LHCN-M2 (cell line): Measurements from ENCODE around the gene UGT1A3. TPM values are rescaled to one million over a fixed set of nuclear protein-coding genes. Genes with fewer than 3 reads are reported as not detected.

ENCODE experiments used
- DNase-seq: peaks from one replicate; pipeline ENCODE4 v3.0.0-alpha.2; 2012; ENCODE audit warnings: low read depth
- total RNA-seq: library from RNA; depleted of rRNA; stranded (reverse); fragments of >200 nt; gene quantifications from 2 replicates; pipeline ENCODE4 v1.2.3, GENCODE V29; 2014

The UGT1A3 gene
- total RNA-seq, 1 experiment from 2014 or later: not detected

DNA sequence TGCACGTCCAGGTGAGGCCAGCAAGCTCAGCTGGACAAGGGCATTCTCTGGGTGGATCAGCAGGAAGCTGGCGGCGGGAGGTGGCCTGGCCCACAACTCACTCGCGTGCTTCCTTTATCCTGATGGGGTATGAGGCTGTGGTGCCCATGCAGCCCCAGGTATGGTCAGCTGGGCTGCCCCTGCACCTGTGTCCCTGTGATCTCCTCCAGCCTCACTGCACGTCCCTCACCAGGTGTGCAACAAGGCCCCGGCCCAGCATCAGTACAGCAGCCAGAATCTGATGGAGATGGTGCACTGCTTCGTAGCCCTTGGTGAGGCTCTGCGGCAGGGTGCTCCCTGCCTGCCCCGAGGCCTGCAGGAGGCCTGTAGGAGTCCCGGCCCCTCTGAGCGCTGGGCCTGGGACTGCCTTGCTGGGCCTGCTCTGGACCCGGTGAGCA, 66.9 kb downstream of the UGT1A3 start:
- DNase-seq: no peak

DNA sequence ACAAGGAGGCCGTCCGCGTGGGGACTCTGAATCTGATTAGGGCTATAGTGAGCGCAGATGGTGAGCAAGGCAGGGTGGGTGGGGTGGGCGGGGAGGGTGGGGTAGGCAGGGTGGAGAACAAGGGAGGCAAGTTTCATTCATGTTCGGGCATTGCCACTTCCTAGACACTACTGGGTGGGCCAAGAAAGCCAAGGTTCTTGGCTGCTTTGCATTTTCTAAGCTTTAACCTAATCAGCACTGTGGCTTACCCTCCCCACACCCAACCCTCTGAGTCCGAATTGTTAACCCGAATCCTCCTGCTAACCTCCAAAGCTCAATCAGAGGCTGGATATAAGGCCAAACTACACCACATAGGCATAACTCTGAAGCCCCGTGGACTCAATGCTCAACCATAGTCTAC, 67.4 kb downstream of the UGT1A3 start:
- DNase-seq: no peak

DNA sequence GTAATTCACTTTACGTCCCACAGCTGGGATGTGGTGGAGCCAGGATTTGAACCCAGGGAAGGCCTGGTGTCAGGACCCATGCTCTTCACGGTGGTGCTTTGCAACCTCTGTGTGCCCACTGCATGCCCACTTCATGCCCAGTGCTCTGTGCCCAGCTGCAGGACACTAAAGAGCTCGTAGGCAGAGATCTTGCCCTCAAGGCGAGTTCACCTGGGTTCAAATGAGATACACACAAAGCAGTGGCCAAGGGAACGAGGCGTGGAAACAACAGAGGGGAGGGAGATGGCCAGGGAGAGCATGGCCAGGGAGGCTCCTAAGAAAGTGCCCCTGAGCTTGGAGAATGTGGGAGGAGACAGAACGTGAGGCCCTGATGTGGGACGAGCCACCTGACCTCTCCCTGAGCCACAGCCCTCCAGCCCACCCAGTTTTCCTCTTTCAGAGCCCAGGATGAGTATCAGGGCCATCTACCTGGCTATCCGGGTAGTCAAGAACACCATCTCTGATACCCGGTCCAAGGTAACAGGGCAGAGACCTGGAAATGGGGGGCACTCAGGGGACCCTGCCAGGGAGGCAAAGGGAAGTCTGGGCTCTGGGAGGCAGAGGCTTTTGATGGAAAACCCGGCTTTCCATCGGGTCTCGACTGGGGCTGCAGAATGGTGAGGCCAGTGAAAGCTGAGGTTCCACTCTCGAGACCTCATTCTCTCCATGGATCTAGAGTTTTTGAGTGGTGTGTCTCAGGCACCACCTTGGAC, 69.7 kb downstream of the UGT1A3 start:
- no peak for DNase-seq

DNA sequence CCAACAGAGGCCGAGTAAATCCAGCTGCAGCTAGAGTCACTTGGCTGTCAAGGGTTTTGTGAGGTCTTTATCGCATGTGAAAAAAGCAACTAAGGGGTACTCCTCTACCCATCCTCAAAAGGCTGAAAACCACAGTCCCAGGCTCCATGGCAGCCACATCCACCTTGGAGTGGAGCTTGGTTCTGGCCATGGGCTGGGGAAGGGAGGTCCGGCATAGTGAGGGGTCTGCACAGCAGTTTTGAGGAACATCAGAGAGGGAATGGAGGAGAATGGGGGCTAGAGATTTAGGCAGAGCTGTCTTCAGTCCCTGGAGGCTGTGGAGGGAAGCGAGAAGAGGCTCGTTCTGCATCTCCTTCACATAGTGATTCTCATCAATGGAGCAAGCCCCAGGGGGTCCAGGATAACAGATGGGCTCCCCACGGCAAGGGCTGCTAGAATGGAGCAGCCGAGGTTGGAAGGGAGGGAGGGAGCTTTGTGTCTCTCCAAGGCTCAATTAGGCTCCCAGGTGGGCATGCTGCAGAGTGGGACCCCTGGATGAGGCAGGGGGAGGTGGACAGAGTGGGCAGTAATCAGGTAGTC, 70.3 kb downstream of the UGT1A3 start:
- no peak for DNase-seq

DNA sequence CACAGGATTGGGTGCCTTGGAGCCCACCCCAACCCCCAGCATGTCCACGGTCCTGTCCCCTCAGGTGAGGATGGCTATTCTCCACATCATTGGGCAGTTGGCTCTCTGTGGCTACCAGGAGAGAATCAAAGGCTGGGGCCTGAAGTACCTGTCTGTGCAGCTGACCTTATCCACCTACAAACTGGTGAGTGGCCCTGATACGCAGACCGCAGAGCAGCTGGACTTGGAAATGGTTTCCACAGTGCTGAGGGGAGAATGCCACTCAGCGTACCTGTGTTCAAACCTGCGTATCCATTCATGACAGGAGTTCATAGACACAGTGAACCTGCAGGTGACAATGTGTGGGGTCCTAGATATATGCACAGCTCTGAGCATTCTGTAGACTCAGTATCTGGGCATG, 70.9 kb downstream of the UGT1A3 start:
- no peak for DNase-seq

DNA sequence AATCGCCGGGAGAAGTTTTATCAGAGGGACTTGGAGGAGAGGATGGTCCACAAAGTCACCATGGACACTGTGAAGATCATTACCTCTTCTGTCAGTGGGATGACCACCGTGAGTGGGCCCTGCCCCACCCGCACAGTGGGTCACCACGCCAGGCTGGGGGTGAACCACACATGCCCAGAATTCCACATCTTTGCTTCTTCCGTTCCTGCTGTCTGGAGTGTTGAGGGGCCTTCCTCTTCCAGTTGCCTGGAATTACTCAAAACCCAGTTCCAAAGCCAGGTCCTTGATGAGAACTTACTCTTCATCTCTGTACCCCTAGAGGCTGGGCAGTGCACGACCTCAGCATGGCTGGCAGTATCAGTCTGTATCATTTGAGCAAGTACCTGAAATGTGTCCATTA, 71.4 kb downstream of the UGT1A3 start:
- no peak for DNase-seq

DNA sequence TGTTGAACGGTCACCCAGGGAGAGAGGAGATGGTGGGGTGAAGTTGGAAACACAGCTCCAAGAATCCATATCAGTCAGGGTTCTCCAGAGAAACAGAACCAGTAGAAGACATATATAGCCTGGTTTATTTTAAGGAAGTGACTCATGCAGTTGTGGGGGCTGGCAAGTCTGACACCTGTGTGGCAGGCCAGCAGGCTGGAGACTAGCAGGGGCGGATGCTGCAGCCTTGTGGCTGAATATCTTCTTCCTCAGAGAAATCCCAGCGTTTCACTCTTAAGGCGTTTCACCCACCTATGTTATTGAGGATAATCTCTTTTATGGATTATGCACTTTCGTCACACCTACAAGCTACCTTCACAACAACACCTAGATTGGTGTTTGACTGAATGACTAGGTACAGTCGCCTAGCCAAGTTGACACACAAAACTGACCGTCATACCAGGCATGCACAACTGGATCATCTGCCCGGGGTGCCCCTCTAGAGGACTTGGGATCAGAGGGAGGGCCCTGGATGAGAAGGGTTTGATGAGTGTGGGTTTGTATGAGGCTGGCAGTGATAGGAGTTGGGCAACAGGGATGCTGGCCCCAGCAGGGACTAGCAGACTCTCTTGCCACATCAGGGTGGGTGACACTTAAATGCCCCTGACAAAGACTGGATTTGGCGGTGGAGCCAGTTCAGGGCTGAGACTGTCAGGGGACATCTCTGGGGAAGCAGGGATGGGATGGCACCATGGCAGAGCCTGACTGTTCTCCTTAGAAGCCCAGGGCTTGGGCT, 72.7 kb downstream of the UGT1A3 start:
- no peak for DNase-seq

DNA sequence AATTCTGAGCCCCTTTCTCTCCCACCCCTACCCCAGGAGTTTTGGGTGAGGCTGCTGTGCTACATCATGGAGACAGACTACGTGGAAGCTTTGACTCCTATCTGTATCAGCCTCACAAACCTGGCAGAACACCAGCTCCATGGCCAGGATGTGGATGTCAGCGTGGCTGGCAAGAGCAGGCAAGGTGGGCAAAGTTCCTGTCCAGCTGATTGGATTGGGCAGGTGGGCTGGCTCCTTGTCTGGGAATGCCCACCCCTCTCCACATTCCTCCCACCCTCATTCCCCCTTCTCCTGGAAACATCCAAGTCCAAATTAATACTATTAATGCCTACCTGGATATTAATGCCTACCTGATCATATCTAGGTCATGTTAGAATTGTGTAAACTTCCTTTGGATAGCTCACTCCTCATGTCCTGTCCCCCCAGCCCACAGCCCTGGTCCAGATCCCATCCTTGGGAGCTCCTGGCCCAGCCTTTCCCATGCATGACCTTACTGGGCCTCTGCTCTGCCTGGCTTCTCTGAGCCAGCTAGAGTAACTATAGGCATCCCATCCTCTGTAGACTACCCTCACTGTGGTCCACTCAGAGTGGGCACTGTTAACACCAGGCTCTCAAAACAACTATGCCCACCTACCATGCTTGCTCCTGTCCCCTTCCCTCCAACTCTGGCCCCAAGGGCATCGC, 73.4 kb downstream of the UGT1A3 start:
- no peak for DNase-seq

DNA sequence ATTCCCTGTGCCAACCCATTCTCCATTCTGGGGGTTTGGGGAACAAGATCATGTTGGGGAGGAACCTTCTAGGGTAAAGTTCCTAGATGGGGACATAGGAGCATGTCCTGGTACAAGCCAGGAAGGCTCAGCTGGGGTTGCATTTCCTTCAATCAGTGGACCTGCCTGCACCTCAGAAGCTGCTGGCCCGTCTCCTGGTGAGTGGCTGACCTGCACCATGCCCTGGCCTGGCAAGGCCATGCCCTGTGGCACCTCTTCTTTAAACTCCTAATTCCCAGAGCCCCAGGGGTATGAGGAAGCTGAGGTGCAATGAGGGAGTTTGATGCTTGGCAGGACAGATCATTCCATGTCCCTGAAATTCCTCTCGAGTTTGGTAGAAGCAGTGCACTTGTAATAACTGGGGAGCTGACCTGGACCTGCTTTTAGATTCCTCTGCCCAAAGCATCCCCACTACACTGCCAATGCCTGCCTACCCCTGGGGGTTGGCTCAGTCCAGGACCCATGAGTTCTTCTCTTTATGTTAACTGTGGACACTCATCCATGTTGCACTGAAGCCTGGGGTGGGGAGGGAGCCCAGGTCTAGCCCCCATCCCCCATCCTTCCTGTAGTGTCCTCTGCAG, 74.6 kb downstream of the UGT1A3 start:
- no peak for DNase-seq

DNA sequence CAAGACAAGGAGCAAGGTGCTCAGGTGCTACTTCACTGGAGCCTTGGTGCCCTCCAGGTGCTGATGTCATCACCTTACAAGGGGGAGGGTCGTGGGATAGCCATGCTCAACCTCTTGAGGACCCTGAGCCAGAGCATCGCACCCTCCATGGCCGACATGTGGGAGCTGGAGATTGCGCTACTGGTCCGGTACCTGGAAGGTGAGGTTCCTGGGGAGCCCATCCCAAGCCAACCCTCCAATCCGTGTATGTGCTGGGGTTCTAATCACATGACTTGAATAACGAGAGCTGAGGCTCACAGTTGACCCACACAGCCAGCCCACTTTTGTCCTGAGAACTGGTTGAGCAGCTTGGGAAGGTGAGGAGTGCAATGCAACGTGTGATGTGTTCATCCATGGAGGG, 75.2 kb downstream of the UGT1A3 start:
- no peak for DNase-seq

DNA sequence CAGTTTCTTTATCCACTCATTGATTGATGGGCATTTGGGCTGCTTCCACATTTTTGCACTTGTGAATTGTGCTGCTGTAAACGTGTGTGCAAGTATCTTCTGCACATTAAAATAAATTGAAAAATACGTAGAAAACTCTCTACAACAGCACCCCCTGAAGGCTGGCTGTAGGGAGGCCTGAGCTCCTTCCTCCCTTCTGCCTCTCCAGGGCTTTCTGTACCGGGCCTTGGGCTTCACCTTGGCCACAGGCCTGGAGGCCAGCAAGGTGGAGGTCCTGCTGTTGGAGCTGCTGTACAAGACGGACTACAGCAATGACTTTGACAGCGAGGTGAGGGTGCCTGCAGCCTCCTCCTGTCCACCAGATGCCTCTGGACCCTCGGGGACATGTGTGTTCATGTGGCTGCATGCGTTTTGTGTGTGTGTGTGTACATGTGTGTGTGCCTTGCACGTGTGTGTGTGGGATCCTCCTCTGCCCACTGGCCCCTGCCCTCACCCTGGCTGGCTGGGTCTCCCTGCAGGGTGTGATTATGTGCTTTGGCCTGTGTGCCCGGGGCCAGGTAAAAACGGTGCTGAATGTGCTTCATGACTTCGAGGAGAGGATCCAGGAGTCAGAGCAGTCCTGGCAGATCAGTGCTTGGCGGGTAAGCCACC, 78.5 kb downstream of the UGT1A3 start:
- no peak for DNase-seq

DNA sequence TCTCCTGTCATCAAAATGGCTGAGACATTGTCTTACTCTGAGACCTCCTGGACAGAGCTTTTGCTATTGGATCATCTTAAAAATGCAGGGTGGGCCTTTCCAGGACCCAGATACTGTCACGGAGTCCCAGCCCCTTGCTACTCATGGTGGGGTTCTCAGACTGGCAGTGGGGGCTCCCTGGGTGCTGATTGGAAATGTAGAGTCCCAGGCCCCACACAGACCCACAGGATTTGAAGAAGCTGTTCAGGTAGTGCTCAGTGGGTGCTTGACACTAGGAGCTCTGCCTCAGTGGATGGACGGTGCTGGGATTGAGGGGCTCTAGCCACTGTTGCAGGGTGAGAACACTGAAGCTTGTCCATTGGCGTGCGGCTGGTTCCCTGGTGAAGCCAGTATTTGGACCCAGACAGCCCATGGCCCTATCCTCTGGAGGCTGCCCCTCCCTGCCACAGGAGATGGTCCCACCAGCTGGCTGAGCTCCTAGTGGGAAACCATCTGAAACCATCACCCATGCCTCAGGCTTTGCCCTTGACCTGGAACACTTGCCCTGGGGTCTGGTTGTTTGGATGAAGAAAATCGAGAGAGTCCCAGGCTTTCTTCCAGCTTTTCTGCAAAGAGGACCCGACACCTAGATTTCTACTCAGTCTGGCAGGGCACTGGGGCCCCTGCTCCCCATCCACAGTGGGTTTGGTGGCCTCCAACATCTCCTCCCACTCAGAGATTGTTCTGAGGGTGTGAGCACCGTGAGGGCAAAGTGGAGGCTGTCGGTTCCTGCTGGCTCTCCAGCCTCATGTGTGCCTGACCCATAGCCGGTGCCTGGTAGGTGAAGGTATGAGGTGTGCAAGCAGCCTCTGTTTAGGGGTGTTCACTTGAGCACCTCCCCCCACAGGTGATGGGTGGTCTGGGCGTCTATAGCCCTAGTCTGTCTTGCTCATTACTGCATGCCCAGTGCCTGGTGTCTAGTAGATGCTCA, 79.4 kb downstream of the UGT1A3 start:
- no peak for DNase-seq

DNA sequence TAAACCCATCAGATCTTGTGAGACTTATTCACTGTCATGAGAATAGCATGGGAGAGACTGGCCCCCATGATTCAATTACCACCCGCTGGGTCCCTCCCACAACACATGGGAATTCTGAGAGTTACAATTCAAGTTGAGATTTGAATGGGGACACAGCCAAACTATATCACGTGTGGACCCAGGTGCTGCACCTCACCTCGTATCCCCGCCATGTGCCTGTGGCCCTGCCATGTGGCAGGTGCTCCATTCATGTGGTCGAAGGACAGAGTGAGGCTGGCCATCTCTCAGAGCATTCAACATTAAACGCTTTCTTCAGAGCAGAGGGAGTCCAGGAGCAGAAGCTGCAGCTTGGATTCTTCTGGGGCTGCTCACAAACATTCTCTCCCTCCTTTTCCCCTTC, 81.5 kb downstream of the UGT1A3 start:
- no peak for DNase-seq

DNA sequence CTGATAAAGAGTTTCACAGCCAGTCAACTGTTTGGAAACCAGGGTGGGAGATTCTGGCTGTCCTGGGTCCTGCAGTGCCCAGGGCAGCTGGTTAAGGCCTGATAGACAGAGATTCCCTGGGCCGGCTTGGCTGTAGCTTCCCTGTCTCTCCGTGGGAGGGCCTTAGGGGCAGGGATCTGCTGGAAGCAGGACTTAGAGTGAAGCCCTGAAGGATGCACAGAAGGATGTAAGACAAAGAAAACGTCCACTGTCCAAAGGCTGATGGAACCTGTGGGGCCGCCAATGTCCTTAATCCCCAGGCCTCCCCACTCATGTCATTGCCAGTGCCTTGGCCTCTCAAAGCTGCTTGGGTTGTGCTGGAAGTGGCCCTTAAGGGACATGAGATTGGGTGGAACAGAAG, 82.2 kb downstream of the UGT1A3 start:
- DNase-seq: no peak

DNA sequence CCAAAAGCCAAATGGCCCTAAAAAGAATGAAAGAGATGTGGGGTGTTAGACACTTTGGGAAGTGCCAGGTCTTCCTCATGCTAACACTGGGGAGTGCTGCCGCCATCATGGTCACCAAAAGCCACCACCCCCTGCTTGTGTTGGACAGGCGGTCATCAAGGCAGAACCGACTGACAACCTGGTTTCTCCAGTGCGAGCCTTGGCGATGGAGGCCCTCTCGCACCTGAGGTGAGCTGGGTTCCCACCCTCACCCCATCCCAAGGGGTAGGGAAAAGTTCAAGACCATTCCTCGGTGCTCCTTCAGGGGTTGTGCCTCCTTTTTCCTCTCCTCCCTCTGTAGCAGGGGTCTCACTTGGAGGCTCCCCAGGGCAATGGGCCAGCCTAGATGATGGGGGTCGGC, 82.9 kb downstream of the UGT1A3 start:
- DNase-seq: no peak

DNA sequence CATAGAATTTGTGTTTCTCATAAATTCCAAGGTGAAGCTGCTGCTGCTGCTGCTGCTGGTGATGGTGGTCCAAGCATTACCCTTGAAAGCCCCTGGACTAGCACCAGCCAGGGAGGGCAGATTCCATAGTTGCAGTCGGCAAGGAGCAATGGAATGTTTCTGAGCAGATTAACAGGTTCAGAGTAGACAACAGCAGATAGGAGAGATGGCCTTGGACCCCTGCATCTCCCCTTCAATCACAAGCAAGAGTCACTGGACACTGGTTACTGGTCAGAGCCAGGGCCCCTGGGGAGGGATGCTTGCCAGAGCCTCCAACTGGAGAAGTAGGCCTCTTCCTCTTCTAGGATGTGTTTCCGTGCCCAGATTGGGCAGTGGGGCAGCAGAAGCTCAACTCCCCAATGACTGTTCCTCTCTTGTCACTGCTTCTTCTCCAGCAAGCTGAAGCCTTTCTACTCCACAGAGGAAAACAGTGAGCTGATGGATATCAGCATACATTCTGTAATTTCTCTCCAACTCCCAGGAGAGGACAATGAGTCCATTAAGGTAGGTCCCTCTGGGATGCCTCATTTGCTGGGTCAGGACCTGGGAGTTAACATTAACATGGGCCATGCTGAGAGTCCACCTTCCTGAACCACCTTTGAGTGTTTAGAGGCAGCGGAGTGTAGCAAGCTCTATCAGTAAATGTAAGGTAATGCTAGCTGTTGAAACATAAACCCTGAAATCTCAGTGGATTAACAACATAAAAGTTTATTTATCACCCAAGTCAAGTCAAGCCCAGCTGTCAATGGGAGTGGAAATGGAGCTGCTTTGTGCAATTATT, 84.6 kb downstream of the UGT1A3 start:
- no peak for DNase-seq

DNA sequence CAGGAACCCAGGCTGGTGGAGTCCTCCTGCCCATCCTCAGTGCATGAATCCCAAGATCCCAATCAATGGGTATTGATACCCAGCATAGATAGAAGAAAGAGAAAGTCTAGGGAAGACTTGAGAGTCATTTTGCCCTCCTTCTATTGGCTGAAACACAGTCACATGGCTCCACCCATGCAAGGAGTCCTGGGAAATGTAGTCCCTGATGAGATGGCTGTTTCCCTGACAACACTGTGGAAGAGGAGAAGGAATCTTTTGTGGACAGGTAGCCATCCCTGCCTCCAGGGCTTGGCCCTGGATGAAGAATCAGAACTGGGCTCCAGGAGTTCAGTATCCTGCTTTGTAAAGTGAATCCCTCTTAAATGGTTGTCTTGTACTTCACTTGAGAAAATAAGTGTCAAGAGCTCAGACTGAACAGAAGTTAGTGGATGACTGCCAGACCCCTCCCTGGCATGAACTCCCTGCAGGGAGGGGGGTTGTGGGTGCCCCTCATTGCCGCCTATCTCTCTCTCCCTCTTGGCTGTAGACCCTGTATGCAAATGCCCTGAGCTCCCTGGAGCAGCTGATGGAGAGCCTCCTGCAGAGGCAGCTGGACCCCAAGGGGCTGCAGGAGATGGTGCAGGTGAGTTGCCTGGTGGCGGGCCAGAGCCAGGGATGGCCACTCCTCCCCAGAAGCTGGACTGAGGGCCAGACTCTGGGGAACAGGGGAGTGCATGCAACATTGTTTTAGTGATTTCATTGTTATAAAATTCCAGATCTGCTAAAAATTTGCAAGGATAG, 85.4 kb downstream of the UGT1A3 start:
- no peak for DNase-seq

DNA sequence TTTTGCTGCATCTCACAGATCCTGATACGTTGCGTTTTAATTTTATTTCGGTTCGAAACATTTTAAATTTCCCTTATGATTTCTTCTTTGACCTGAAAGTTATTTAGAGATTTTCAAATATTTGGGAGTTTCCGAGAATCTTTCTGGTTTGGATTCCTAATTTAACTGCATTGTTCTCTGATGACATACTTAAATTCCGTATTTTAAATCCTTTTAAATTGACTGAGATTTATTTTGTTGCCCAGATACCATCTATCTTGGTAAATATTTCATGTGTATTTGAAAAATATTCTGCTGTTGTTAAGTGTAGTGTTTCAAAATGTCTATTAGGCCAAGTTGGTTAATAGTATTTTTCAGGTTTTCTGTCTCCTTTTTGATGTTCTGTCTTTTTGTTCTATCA, 87.0 kb downstream of the UGT1A3 start:
- no peak for DNase-seq
